H1 (cell line): ENCODE measurements around the gene GMNN. TPM values are rescaled to one million over a fixed set of nuclear protein-coding genes. Genes with fewer than 3 reads are reported as not detected.

Experiments
- CTCF ChIA-PET: fragments of 300-600 bp; sonication (Branson Sonifier 250); formaldehyde crosslinking; loops from one replicate; lab custom pipeline; 2021; ENCODE audit not compliant: partially characterized antibody; lab: Charles Lee
- POLR2A ChIA-PET: fragments of 300-600 bp; sonication (Branson Sonifier 250); formaldehyde crosslinking; loops from one replicate; lab custom pipeline; 2021; ENCODE audit warnings: inconsistent platforms; ENCODE audit not compliant: partially characterized antibody; lab: Charles Lee
- DNase-seq, 2 experiments: peaks; one replicate each; pipeline versions ENCODE4 v3.0.0 to v3.0.0-alpha.2; 2010 to 2022; ENCODE audit warnings: low spot score in 2 of 2, low read depth in 1 of 2, mixed read lengths in 1 of 2
- FAIRE-seq: peaks from 2 replicates; lab custom pipeline; 2011; peaks lifted over from hg19 to GRCh38; lab: Jason Lieb, UNC
- H2AFZ ChIP-seq: 2 replicates; pipeline ENCODE4 v1.8.1; 2012; ENCODE audit warnings: low read length, inconsistent platforms
- H2AK5ac ChIP-seq: 2 replicates; pipeline ENCODE4 v1.6.1; 2013; ENCODE audit warnings: low read depth, low read length
- H2BK120ac ChIP-seq: replicated peaks from 2 replicates; pipeline ENCODE3; 2013; ENCODE audit warnings: low read depth, low read length, inconsistent platforms
- H2BK12ac ChIP-seq: 2 replicates; pipeline ENCODE4 v1.6.1; 2013; ENCODE audit warnings: low read depth, low read length
- H2BK15ac ChIP-seq: 2 replicates; pipeline ENCODE4 v1.6.1; 2013; ENCODE audit warnings: low read length
- H2BK20ac ChIP-seq: 2 replicates; pipeline ENCODE4 v1.6.1; 2013; ENCODE audit warnings: low read length
- H2BK5ac ChIP-seq: 2 replicates; pipeline ENCODE4 v1.6.1; 2013; ENCODE audit warnings: low read depth, low read length
- H3K14ac ChIP-seq: 2 replicates; pipeline ENCODE4 v1.6.1; 2013; ENCODE audit warnings: inconsistent platforms; ENCODE audit not compliant: insufficient read length
- H3K18ac ChIP-seq: 2 replicates; pipeline ENCODE4 v1.6.1; 2013; ENCODE audit warnings: low read length; ENCODE audit errors: extremely low read depth
- H3K23ac ChIP-seq: 2 replicates; pipeline ENCODE4 v1.6.1; 2013; ENCODE audit warnings: inconsistent platforms; ENCODE audit not compliant: insufficient read length
- H3K23me2 ChIP-seq: 2 replicates; pipeline ENCODE4 v1.6.1; 2013; ENCODE audit warnings: low read depth, low read length
- H3K27ac ChIP-seq: 2 replicates; pipeline ENCODE4 v1.6.1; 2011; ENCODE audit warnings: low read depth, low read length, inconsistent platforms
- H3K27me3 ChIP-seq, 4 experiments: replicated peaks in 1 of 4; 1 replicate in 1 of 4; 2 replicates in 3 of 4; pipeline versions ENCODE4 v1.6.1 to v1.8.1; 2011 to 2013; ENCODE audit warnings: low read length in 3 of 4, mild to moderate bottlenecking in 3 of 4, inconsistent platforms in 2 of 4, mixed read lengths in 2 of 4, moderate library complexity in 1 of 4; ENCODE audit not compliant: control insufficient read depth in 3 of 4, insufficient read depth in 3 of 4; ENCODE audit errors: extremely low read depth in 1 of 4
- H3K36me3 ChIP-seq, 4 experiments: 2 replicates each; pipeline versions ENCODE4 v1.6.1 to v1.8.1; 2011 to 2013; ENCODE audit warnings: mild to moderate bottlenecking in 4 of 4, low read length in 3 of 4, moderate library complexity in 2 of 4, control low read depth in 1 of 4, inconsistent platforms in 1 of 4; ENCODE audit not compliant: insufficient read depth in 4 of 4, control insufficient read depth in 2 of 4
- H3K4ac ChIP-seq: replicated peaks from 2 replicates; pipeline ENCODE3; 2013; ENCODE audit warnings: low read length, low read depth, mixed read lengths, inconsistent platforms; ENCODE audit not compliant: insufficient read length
- H3K4me1 ChIP-seq, 4 experiments: replicated peaks in 1 of 4; 1 replicate in 1 of 4; 2 replicates in 3 of 4; pipeline versions ENCODE4 v1.6.1 to v1.8.1; 2011 to 2013; ENCODE audit warnings: low read length in 3 of 4, inconsistent platforms in 2 of 4, mixed read lengths in 1 of 4; ENCODE audit not compliant: insufficient read depth in 4 of 4, control insufficient read depth in 3 of 4
- H3K4me2 ChIP-seq, 2 experiments: 2 replicates each; pipeline versions ENCODE4 v1.6.1 to v1.8.1; 2011 to 2013; ENCODE audit warnings: low read depth in 2 of 2, low read length in 2 of 2, control low read depth in 1 of 2, inconsistent platforms in 1 of 2, mild to moderate bottlenecking in 1 of 2; ENCODE audit not compliant: insufficient read depth in 1 of 2
- H3K4me3 ChIP-seq, 4 experiments: fragments of 200-600, 300-600 bp in 1 of 4; sonication (generic), shearing (Covaris generic), sonication (Bioruptor Twin) in 1 of 4; 2 replicates each; pipeline versions ENCODE4 v1.5.1 to v1.8.1; 2011 to 2016; ENCODE audit warnings: low read length in 4 of 4, low read depth in 3 of 4, control low read depth in 2 of 4, inconsistent platforms in 2 of 4, mild to moderate bottlenecking in 2 of 4, mixed read lengths in 1 of 4, moderate library complexity in 1 of 4; ENCODE audit not compliant: insufficient read depth in 2 of 4; ENCODE audit errors: extremely low read depth in 1 of 4
- H3K56ac ChIP-seq: replicated peaks from 2 replicates; pipeline ENCODE3; 2013; ENCODE audit warnings: low read depth, mild to moderate bottlenecking, mixed read lengths, low read length, inconsistent platforms; ENCODE audit not compliant: insufficient read length
- H3K79me1 ChIP-seq: 2 replicates; pipeline ENCODE4 v1.6.1; 2013; ENCODE audit warnings: low read depth, low read length, control low read depth
- H3K79me2 ChIP-seq, 2 experiments: 2 replicates each; pipeline versions ENCODE4 v1.6.1 to v1.8.1; 2012 to 2013; ENCODE audit warnings: low read length in 2 of 2, mild to moderate bottlenecking in 2 of 2, inconsistent platforms in 1 of 2; ENCODE audit not compliant: insufficient read depth in 2 of 2, control insufficient read depth in 1 of 2
- H3K9ac ChIP-seq, 4 experiments: replicated peaks in 1 of 4; 1 replicate in 1 of 4; 2 replicates in 3 of 4; pipeline versions ENCODE4 v1.6.1 to v1.8.1; 2011 to 2013; ENCODE audit warnings: low read depth in 3 of 4, low read length in 3 of 4, control low read depth in 2 of 4, mild to moderate bottlenecking in 2 of 4, moderate library complexity in 2 of 4, inconsistent platforms in 1 of 4; ENCODE audit errors: extremely low read depth in 1 of 4
- H3K9me3 ChIP-seq, 2 experiments: 2 replicates each; pipeline versions ENCODE4 v1.6.1 to v1.8.1; 2012 to 2013; ENCODE audit warnings: mild to moderate bottlenecking in 2 of 2, moderate library complexity in 2 of 2, control low read depth in 1 of 2, inconsistent platforms in 1 of 2, low read depth in 1 of 2, low read length in 1 of 2, mixed read lengths in 1 of 2; ENCODE audit not compliant: insufficient read depth in 2 of 2
- H4K20me1 ChIP-seq, 2 experiments: replicated peaks in 1 of 2; 2 replicates each; pipeline versions ENCODE3 to v1.8.1; 2011 to 2013; ENCODE audit warnings: inconsistent platforms in 2 of 2, low read length in 2 of 2, mild to moderate bottlenecking in 1 of 2; ENCODE audit not compliant: insufficient read depth in 2 of 2, control insufficient read depth in 1 of 2
- H4K5ac ChIP-seq: 2 replicates; pipeline ENCODE4 v1.6.1; 2013; ENCODE audit warnings: low read length, low read depth, mixed read lengths, inconsistent platforms; ENCODE audit not compliant: insufficient read length
- H4K8ac ChIP-seq: 2 replicates; pipeline ENCODE4 v1.8.0; 2013; ENCODE audit warnings: mild to moderate bottlenecking, moderate library complexity, low read length, inconsistent platforms; ENCODE audit not compliant: insufficient read depth; ENCODE audit errors: extremely low read depth
- H4K91ac ChIP-seq: replicated peaks from 2 replicates; pipeline ENCODE3; 2013; ENCODE audit warnings: low read length, mixed read lengths, inconsistent platforms; ENCODE audit not compliant: insufficient read length
- BCL11A ChIP-seq, 2 experiments: IDR thresholded peaks; one replicate each; pipeline ENCODE4 v1.6.1; 2011; ENCODE audit warnings: low read depth in 2 of 2, low read length in 2 of 2, mild to moderate bottlenecking in 2 of 2
- CREB1 ChIP-seq: IDR thresholded peaks from 2 replicates; pipeline ENCODE4 v1.6.1; 2012; ENCODE audit warnings: inconsistent platforms
- CTBP2 ChIP-seq: IDR thresholded peaks from 2 replicates; pipeline ENCODE4 v1.7.0; 2011; ENCODE audit warnings: borderline replicate concordance, mild to moderate bottlenecking, moderate library complexity, mixed read lengths, low read length; ENCODE audit not compliant: insufficient read depth, insufficient read length
- EGR1 ChIP-seq: IDR thresholded peaks from 2 replicates; pipeline ENCODE4 v1.6.1; 2011; ENCODE audit warnings: low read depth, low read length, borderline replicate concordance
- HDAC6 ChIP-seq: IDR thresholded peaks from one replicate; pipeline ENCODE4 v1.7.1; 2012; ENCODE audit warnings: low read depth, mild to moderate bottlenecking, inconsistent platforms, low read length, moderate library complexity
- JUN ChIP-seq: IDR thresholded peaks from 2 replicates; pipeline ENCODE4 v1.6.1; 2011; ENCODE audit warnings: low read depth, mild to moderate bottlenecking, improper control_type of control experiment, low read length
- JUND ChIP-seq: IDR thresholded peaks from 2 replicates; pipeline ENCODE4 v1.6.1; 2011; ENCODE audit warnings: mild to moderate bottlenecking, improper control_type of control experiment, low read length
- KDM4A ChIP-seq: IDR thresholded peaks from one replicate; pipeline ENCODE4 v1.7.1; 2012; ENCODE audit warnings: low read depth, mild to moderate bottlenecking, moderate library complexity, low read length, inconsistent platforms; ENCODE audit not compliant: severe bottlenecking
- NRF1 ChIP-seq: IDR thresholded peaks from 2 replicates; pipeline ENCODE4 v1.6.1; 2011; ENCODE audit warnings: mild to moderate bottlenecking, low read depth, low read length, improper control_type of control experiment
- POU5F1 ChIP-seq: IDR thresholded peaks from 2 replicates; pipeline ENCODE4 v1.6.1; 2011; ENCODE audit warnings: low read depth, mild to moderate bottlenecking, low read length, moderate library complexity
- RFX5 ChIP-seq: IDR thresholded peaks from 2 replicates; pipeline ENCODE4 v1.6.1; 2011; ENCODE audit warnings: low read depth, low read length, improper control_type of control experiment, borderline replicate concordance
- SIN3A ChIP-seq, 2 experiments: IDR thresholded peaks in 1 of 2; conservative IDR thresholded peaks in 1 of 2; 2 replicates each; pipeline ENCODE4 v1.6.1; 2011 to 2012; ENCODE audit warnings: low read length in 2 of 2, improper control_type of control experiment in 1 of 2, low read depth in 1 of 2, mild to moderate bottlenecking in 1 of 2
- SIX5 ChIP-seq: IDR thresholded peaks from 2 replicates; pipeline ENCODE4 v1.6.1; 2011; ENCODE audit warnings: mild to moderate bottlenecking, low read depth, low read length
- TAF1 ChIP-seq: IDR thresholded peaks from 2 replicates; pipeline ENCODE4 v1.6.1; 2011; ENCODE audit warnings: mild to moderate bottlenecking, low read depth, low read length
- YY1 ChIP-seq: IDR thresholded peaks from 2 replicates; pipeline ENCODE4 v1.6.1; 2011; ENCODE audit warnings: low read depth, mild to moderate bottlenecking, low read length
- ZNF274 ChIP-seq: IDR thresholded peaks from 2 replicates; pipeline ENCODE4 v1.7.0; 2012; ENCODE audit warnings: low read length, borderline replicate concordance; ENCODE audit errors: extremely low read depth
- WGBS, 2 experiments: shearing (Covaris generic) in 1 of 2; methylation state at CpG; one replicate each; pipeline versions ENCODE4 v1.1.6 to v1.1.7; 2013 to 2015; ENCODE audit warnings: low lambda C conversion rate in 2 of 2, mixed read lengths in 2 of 2, inconsistent platforms in 1 of 2, low coverage in 1 of 2, missing lambda C conversion rate in 1 of 2; ENCODE audit not compliant: insufficient replicate concordance in 2 of 2, insufficient coverage in 1 of 2, insufficient read length in 1 of 2; ENCODE audit errors: extremely low coverage in 1 of 2, missing lambda C conversion rate in 1 of 2; 5-methylcytosine and 5-hydroxymethylcytosine counted together
- polyA plus RNA-seq, 7 experiments: library from polyadenylated mRNA; depleted of rRNA in 3 of 7; stranded (reverse) in 5 of 7; unstranded in 2 of 7; fragments of >200 nt in 5 of 7; fragments of 200-250 nt in 2 of 7; gene quantifications; 1 replicate in 5 of 7; 2 replicates in 1 of 7; 4 replicates in 1 of 7; pipeline versions ENCODE4 v1.2.1 to v1.2.3, GENCODE V29; 2011 to 2013; ENCODE audit warnings: missing spikeins in 2 of 7, mixed read lengths in 2 of 7
- total RNA-seq: library from RNA; stranded (reverse); fragmentation: NEBNext Ultra II Directional; extraction: Animal tissue kit (Norgen Biotek cat#: 25700); gene quantifications from 2 replicates; pipeline ENCODE4 v1.2.1, GENCODE V29; 2021

Gene GMNN
- total and polyA plus RNA-seq, 2 of the 8 experiments (the other 6 are each of a cell fraction or from before 2014, with no cell fraction given) = 65.9 to 101 TPM

DNA sequence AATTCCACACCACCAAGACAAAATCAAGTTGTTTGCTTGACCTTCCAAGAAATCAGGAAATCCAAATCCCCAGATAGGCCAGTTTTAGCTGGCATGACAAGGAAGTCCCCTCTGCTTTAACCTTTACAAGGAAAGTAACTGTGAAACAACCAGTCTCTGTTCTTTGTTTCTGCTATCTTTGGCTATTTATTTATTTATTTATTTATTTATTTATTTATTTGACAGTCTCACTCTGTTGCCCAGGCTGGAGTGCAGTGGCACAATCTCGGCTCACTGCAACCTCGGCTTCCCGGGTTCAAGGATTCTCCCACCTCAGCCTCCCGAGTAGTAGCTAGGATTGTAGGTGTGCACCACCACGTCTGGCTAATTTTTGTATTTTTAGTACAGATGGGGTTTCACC is 14.5 kb upstream of the GMNN start:
- Histone ChIP-seq H3K56ac (no peak overlapping the region), H3K4me2 (no peak overlapping the region), H3K9ac (no peak overlapping the region), H3K14ac (no peak overlapping the region), H2BK20ac (no peak overlapping the region), H2AFZ (no peak overlapping the region), H3K4me1 (no peaks in the 10 kb centered on the region), H4K8ac (no peak overlapping the region), H2BK15ac (no peak overlapping the region), H2AK5ac (no peak overlapping the region), H4K5ac (no peak overlapping the region), H2BK120ac (no peak overlapping the region), H3K79me1 (no peaks in the 10 kb centered on the region), H2BK12ac (no peak overlapping the region), H3K27me3 (no peaks in the 10 kb centered on the region), H3K36me3 (no peaks in the 10 kb centered on the region), H3K79me2 (no peaks in the 10 kb centered on the region), H3K23me2 (no peaks in the 10 kb centered on the region), H3K4ac (no peak overlapping the region), H3K9me3 (no peaks in the 10 kb centered on the region), H3K18ac (no peak overlapping the region), H3K27ac (no peak overlapping the region), H2BK5ac (no peak overlapping the region), H4K91ac (no peak overlapping the region), H3K4me3 (no peak overlapping the region), H3K23ac (no peak overlapping the region), H4K20me1 (no peaks in the 10 kb centered on the region)
- ChIA-PET POLR2A (interaction anchor here (3.3 kb wide), 1 partner anchor 15 kb away, joined by 9 read pairs; no protein-coding TSS in a partner anchor), CTCF (interaction anchor here (1.0 to 1.8 kb wide), 2 partner anchors 13 to 43 kb away, joined by 3 to 5 read pairs; no protein-coding TSS in a partner anchor)
- DNase-seq (no peak), FAIRE-seq (no peak)
- WGBS, 2 experiments = 96% methylated on average over 5 of the region's 5 CpGs; no CpG with 5 or more reads in 1 of the 2 experiments
- TF ChIP-seq JUND = no peak
- TF ChIP-seq SIN3A (conservative IDR thresholded peaks at IDR 0.05 in 1 of 2, IDR thresholded peaks at IDR 0.05 in 1 of 2; ENCODE audit: low read depth in 1 of 2, low read length in 2 of 2) = no peak
- no peak for TF ChIP-seq HDAC6
- TF ChIP-seq POU5F1 = no peak
- no peak for TF ChIP-seq YY1
- no peak for TF ChIP-seq NRF1
- TF ChIP-seq JUN = no peak
- TF ChIP-seq SIX5 = no peak
- no peak for TF ChIP-seq BCL11A (IDR thresholded peaks at IDR 0.05; ENCODE audit: low read depth in 2 of 2, low read length in 2 of 2)
- no peak for TF ChIP-seq RFX5
- TF ChIP-seq CTBP2 = no peak
- no peak for TF ChIP-seq EGR1
- TF ChIP-seq CREB1 = no peak
- TF ChIP-seq TAF1 = no peak
- TF ChIP-seq KDM4A = no peak
- no peak for TF ChIP-seq ZNF274
